HEK293T (cell line): ENCODE measurements around the gene PORCN.

Experiments used
- CTCF ChIA-PET: fragments of 350-600 bp; formaldehyde crosslinking; extraction: SDS; loops from one replicate; lab custom pipeline; 2021; ENCODE audit warnings: antibody characterized with exemption, inconsistent platforms; lab: Yijun Ruan, JAX
- POLR2A ChIA-PET: fragments of 350-600 bp; formaldehyde crosslinking; extraction: SDS; loops from one replicate; lab custom pipeline; 2020; ENCODE audit warnings: antibody characterized with exemption, inconsistent platforms; lab: Yijun Ruan, JAX
- DNase-seq: peaks from one replicate; pipeline ENCODE4 v3.0.0; 2012; ENCODE audit warnings: mixed read lengths; ENCODE audit errors: extremely low spot score
- ARNT ChIP-seq: fragments of 450-650 bp; IDR thresholded peaks from 2 replicates; pipeline ENCODE4 v1.6.1; 2017; ENCODE audit warnings: mild to moderate bottlenecking
- BHLHE40 ChIP-seq: fragments of 450-650 bp; IDR thresholded peaks from 2 replicates; pipeline ENCODE4 v1.6.1; 2016; ENCODE audit warnings: mild to moderate bottlenecking, moderate library complexity, borderline replicate concordance
- CTBP1 ChIP-seq: fragments of 450-650 bp; IDR thresholded peaks from 2 replicates; pipeline ENCODE4 v1.6.1; 2016; ENCODE audit warnings: borderline replicate concordance
- ELF4 ChIP-seq: fragments of 450-650 bp; IDR thresholded peaks from 2 replicates; pipeline ENCODE4 v1.6.1; 2017; ENCODE audit warnings: antibody characterized with exemption
- FOXA1 ChIP-seq: fragments of 450-650 bp; IDR thresholded peaks from 2 replicates; pipeline ENCODE4 v1.6.1; 2016; ENCODE audit warnings: mild to moderate bottlenecking
- FOXK2 ChIP-seq: fragments of 450-650 bp; IDR thresholded peaks from 2 replicates; pipeline ENCODE4 v1.6.1; 2016; ENCODE audit warnings: mild to moderate bottlenecking
- FOXM1 ChIP-seq: fragments of 450-650 bp; IDR thresholded peaks from 2 replicates; pipeline ENCODE4 v1.6.1; 2017; ENCODE audit warnings: mild to moderate bottlenecking, borderline replicate concordance
- HDGF ChIP-seq: fragments of 450-650 bp; IDR thresholded peaks from 2 replicates; pipeline ENCODE4 v1.6.1; 2017; ENCODE audit warnings: antibody characterized with exemption, borderline replicate concordance
- L3MBTL2 ChIP-seq: fragments of 450-650 bp; conservative IDR thresholded peaks from 2 replicates; pipeline ENCODE4 v1.6.1; 2016; ENCODE audit warnings: mild to moderate bottlenecking
- LEF1 ChIP-seq: fragments of 450-650 bp; IDR thresholded peaks from 2 replicates; pipeline ENCODE4 v1.6.1; 2017; ENCODE audit warnings: mild to moderate bottlenecking, borderline replicate concordance
- NFRKB ChIP-seq: fragments of 450-650 bp; IDR thresholded peaks from 2 replicates; pipeline ENCODE4 v1.6.1; 2016; ENCODE audit warnings: mild to moderate bottlenecking, moderate library complexity
- SP1 ChIP-seq: fragments of 450-650 bp; IDR thresholded peaks from 2 replicates; pipeline ENCODE4 v1.6.1; 2017
- SUZ12 ChIP-seq: fragments of 450-650 bp; IDR thresholded peaks from 2 replicates; pipeline ENCODE4 v1.6.1; 2016; ENCODE audit warnings: mild to moderate bottlenecking
- TARDBP ChIP-seq: fragments of 450-650 bp; IDR thresholded peaks from 2 replicates; pipeline ENCODE4 v1.6.1; 2016
- ZNF384 ChIP-seq: fragments of 450-650 bp; IDR thresholded peaks from 2 replicates; pipeline ENCODE4 v1.6.1; 2016
- TF ChIP-seq, protein P1 (sequence below): fragments of 450-650 bp; IDR thresholded peaks from 2 replicates; pipeline ENCODE4 v1.6.1; 2016

Gene PORCN

DNA sequence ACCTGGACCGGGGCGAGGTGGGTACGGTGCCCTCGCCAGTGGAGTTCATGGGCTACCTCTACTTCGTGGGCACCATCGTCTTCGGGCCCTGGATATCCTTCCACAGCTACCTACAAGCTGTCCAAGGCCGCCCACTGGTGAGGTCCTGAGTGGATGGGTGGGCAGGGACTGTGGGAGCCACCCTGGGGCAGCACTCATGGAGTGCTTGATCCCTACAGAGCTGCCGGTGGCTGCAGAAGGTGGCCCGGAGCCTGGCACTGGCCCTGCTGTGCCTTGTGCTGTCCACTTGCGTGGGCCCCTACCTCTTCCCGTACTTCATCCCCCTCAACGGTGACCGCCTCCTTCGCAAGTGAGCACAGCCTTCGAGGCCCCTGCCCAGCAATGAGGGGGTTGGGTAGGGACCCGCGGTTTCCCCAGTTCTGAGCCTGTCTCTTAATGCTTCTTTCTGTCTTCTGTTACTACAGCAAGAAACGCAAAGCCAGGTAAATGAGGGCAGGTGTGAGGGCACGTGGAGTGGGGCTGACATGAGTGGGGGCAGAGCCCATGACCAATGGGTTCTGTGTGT, 3.7 kb downstream of the PORCN start:
- DNase-seq, result no peak
- ChIA-PET CTCF (no interaction called here), POLR2A (no interaction called here)
- no peak for TF ChIP-seq ZNF384
- TF ChIP-seq BHLHE40, result no peak
- TF ChIP-seq FOXA1, result no peak
- no peak for TF ChIP-seq NFRKB
- no peak for TF ChIP-seq HDGF

GRCh38 chrX:48513670-48514069, 4.9 kb downstream of the PORCN start:
- ChIA-PET POLR2A (interaction anchor here (0.6 kb wide), 1 partner anchor 310 kb away, joined by 3 read pairs; no protein-coding TSS in a partner anchor), CTCF (no interaction called here)
- DNase-seq, result no peak
- TF ChIP-seq CTBP1, result no peak
- TF ChIP-seq ARNT, result no peak
- TF ChIP-seq NFRKB, result no peak
- no peak for TF ChIP-seq BHLHE40
- TF ChIP-seq HDGF, result no peak
- TF ChIP-seq FOXK2, result no peak
- TF ChIP-seq FOXA1, result no peak
- TF ChIP-seq ZNF384, result no peak
- TF ChIP-seq SP1, result no peak
- no peak for TF ChIP-seq LEF1
- TF ChIP-seq, protein P1, sequence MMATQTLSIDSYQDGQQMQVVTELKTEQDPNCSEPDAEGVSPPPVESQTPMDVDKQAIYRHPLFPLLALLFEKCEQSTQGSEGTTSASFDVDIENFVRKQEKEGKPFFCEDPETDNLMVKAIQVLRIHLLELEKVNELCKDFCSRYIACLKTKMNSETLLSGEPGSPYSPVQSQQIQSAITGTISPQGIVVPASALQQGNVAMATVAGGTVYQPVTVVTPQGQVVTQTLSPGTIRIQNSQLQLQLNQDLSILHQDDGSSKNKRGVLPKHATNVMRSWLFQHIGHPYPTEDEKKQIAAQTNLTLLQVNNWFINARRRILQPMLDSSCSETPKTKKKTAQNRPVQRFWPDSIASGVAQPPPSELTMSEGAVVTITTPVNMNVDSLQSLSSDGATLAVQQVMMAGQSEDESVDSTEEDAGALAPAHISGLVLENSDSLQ, result no peak
- TF ChIP-seq L3MBTL2, result no peak
- TF ChIP-seq ELF4, result no peak
- TF ChIP-seq SUZ12, result no peak
- no peak for TF ChIP-seq FOXM1
- TF ChIP-seq TARDBP, result no peak

- POLR2A ChIA-PET, result interaction anchor here (0.6 kb wide), 1 partner anchor 309 kb away, joined by 3 read pairs; no protein-coding TSS in a partner anchor
- TF ChIP-seq SP1, result no peak
- no peak for TF ChIP-seq L3MBTL2
- no peak for TF ChIP-seq FOXK2
- TF ChIP-seq ELF4, result no peak
- CTCF ChIA-PET, result no interaction called here
- no peak for DNase-seq
Measured at GRCh38 chrX:48514126-48514806, 5.5 kb downstream of the PORCN start.

DNA sequence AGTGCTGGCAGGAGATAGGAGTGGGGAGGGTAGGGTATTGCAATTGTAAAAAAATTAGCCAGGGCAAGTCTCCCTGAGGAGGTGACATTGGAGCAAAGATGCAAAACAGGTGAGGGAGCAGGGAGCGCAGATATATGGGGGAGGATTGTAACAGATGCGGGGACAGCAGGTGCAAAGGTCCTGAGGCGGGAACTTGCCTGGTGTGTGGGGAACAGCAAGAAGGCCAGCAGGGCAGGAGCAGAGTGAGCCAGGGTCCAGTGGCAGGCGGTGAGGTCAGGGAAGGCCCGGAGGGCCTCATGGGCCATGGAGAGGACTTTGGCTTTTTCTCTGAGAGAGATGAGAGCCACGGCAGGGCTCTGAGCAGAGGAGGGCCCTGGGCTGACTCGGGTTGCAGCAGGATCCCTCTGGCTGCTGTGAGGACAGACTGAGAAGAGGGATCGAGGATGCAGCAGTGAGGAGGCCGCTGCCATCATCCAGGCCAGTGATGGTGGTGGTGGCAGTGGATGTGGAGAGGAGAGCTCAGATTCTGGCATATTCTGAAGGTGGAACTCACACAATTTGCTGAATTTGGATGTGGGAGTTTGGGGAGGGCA, 6.2 kb downstream of the PORCN start:
- POLR2A ChIA-PET, result no interaction called here
- CTCF ChIA-PET, result no interaction called here
- no peak for DNase-seq
- TF ChIP-seq ARNT (no peak), BHLHE40 (no peak), ZNF384 (no peak), FOXA1 (no peak), CTBP1 (no peak), L3MBTL2 (no peak), ELF4 (no peak)
- TF ChIP-seq, protein P1, result no peak

GRCh38 chrX:48515842-48516241, 7.0 kb downstream of the PORCN start:
- POLR2A ChIA-PET, result no interaction called here
- CTCF ChIA-PET, result no interaction called here
- no peak for DNase-seq
- TF ChIP-seq ZNF384 (no peak), FOXM1 (no peak), L3MBTL2 (no peak), ELF4 (no peak), ARNT (no peak)
- TF ChIP-seq, protein P1, result no peak

- TF ChIP-seq HDGF (no peak), ELF4 (no peak), TARDBP (no peak), BHLHE40 (no peak), ZNF384 (no peak), ARNT (no peak), LEF1 (no peak), FOXM1 (no peak), FOXA1 (no peak), SP1 (no peak), L3MBTL2 (no peak), CTBP1 (no peak), FOXK2 (no peak), NFRKB (no peak), SUZ12 (no peak)
- TF ChIP-seq, protein P1, result no peak
- ChIA-PET CTCF (no interaction called here), POLR2A (no interaction called here)
- DNase-seq, result no peak
Measured at GRCh38 chrX:48516285-48516684, 7.5 kb downstream of the PORCN start.
